K562 (cell line): ENCODE results near the gene DPH6. TPM values are rescaled to one million over a fixed set of nuclear protein-coding genes. Genes with fewer than 3 reads are reported as not detected.
"Not testable (repeated sequence)": the region's sequence is repeated elsewhere in the genome, so short reads cannot be mapped to it uniquely, and the experiment has no call there.

ENCODE experiments used
- ATAC-seq: fragments of 200-7000 bp; cut with Tn5 transposase; 3 replicates; pipeline ENCODE4 v1.9.1; 2020; ENCODE audit warnings: moderate library complexity
- BruUV-seq: library from RNA; stranded (reverse); fragments of 400-500 nt; replicated peaks from 2 replicates; lab custom pipeline; 2021; lab: Mats Ljungman, UMichigan
- CTCF ChIA-PET: fragments of 300-600 bp; formaldehyde crosslinking; extraction: SDS; loops from one replicate; lab custom pipeline; 2021; ENCODE audit warnings: low intra/inter-chr PET ratio; lab: Yijun Ruan, JAX
- POLR2A ChIA-PET: fragments of 300-600, 350-650 bp; sonication (Branson Sonifier 250); formaldehyde crosslinking; extraction: SDS; loops from one replicate; lab custom pipeline; 2021; ENCODE audit warnings: antibody characterized with exemption, inconsistent platforms; lab: Yijun Ruan, JAX
- DNase-seq, 4 experiments: peaks; one replicate each; pipeline versions ENCODE4 v3.0.0 to v3.0.0-alpha.2; 2011 to 2018; ENCODE audit warnings: low spot score in 3 of 4, mixed read lengths in 3 of 4; ENCODE audit errors: extremely low read depth in 1 of 4
- FAIRE-seq: peaks from 2 replicates; lab custom pipeline; 2011; peaks lifted over from hg19 to GRCh38; lab: Jason Lieb, UNC
- H2AFZ ChIP-seq: 2 replicates; pipeline ENCODE4 v1.6.0; 2011; ENCODE audit warnings: low read depth, low read length, control low read depth, inconsistent platforms
- H3K27ac ChIP-seq: fragments of 200-600 bp; 3 replicates; pipeline ENCODE4 v1.8.0; 2011; ENCODE audit warnings: low read depth, mild to moderate bottlenecking, control low read depth, inconsistent platforms, low read length, moderate library complexity, mixed read lengths; ENCODE audit errors: extremely low read depth
- H3K27me3 ChIP-seq, 2 experiments: fragments of 300-600 bp in 1 of 2; 2 replicates in 1 of 2; 3 replicates in 1 of 2; pipeline versions ENCODE4 v1.6.0 to v1.8.0; 2011; ENCODE audit warnings: inconsistent platforms in 2 of 2, low read length in 2 of 2, mild to moderate bottlenecking in 1 of 2, mixed read lengths in 1 of 2, moderate library complexity in 1 of 2; ENCODE audit not compliant: control insufficient read depth in 2 of 2, insufficient read depth in 2 of 2
- H3K36me3 ChIP-seq: fragments of 300-600 bp; 3 replicates; pipeline ENCODE4 v1.8.0; 2011; ENCODE audit warnings: mild to moderate bottlenecking, low read length, inconsistent platforms; ENCODE audit not compliant: control insufficient read depth, insufficient read depth
- H3K4me1 ChIP-seq, 2 experiments: fragments of 200-600 bp in 1 of 2; replicated peaks in 1 of 2; 2 replicates in 1 of 2; 3 replicates in 1 of 2; pipeline versions ENCODE4 v1.5.1 to v1.8.0; 2011; ENCODE audit warnings: inconsistent platforms in 2 of 2, low read length in 2 of 2, mild to moderate bottlenecking in 1 of 2, mixed read lengths in 1 of 2, moderate library complexity in 1 of 2; ENCODE audit not compliant: control insufficient read depth in 2 of 2, insufficient read depth in 2 of 2
- H3K4me2 ChIP-seq: 2 replicates; pipeline ENCODE4 v1.6.1; 2011; ENCODE audit warnings: low read length, control low read depth, inconsistent platforms, mixed read lengths; ENCODE audit not compliant: insufficient read depth
- H3K4me3 ChIP-seq: fragments of 200-600 bp; sonication (generic), shearing (Covaris generic); 2 replicates; pipeline ENCODE4 v1.5.1; 2016; ENCODE audit warnings: control low read depth, inconsistent platforms
- H3K79me2 ChIP-seq: fragments of 200-600 bp; 3 replicates; pipeline ENCODE4 v1.8.0; 2011; ENCODE audit warnings: low read length, inconsistent platforms; ENCODE audit not compliant: control insufficient read depth, insufficient read depth
- H3K9ac ChIP-seq, 2 experiments: 2 replicates each; pipeline versions ENCODE4 v1.6.0 to v1.6.1; 2011; ENCODE audit warnings: low read depth in 2 of 2, low read length in 2 of 2, control low read depth in 1 of 2, inconsistent platforms in 1 of 2, mild to moderate bottlenecking in 1 of 2, mixed read lengths in 1 of 2; ENCODE audit not compliant: insufficient read depth in 1 of 2
- H3K9me1 ChIP-seq: one replicate; pipeline ENCODE4 v1.6.0; 2011; ENCODE audit warnings: inconsistent platforms, mild to moderate bottlenecking, low read length, moderate library complexity; ENCODE audit not compliant: control insufficient read depth, insufficient read depth
- H3K9me3 ChIP-seq: replicated peaks from 2 replicates; pipeline ENCODE4 v1.5.1; 2011; ENCODE audit warnings: low read depth, low read length, inconsistent platforms; ENCODE audit not compliant: control insufficient read depth, insufficient read depth
- H4K20me1 ChIP-seq: replicated peaks from 2 replicates; pipeline ENCODE4 v1.6.1; 2011; ENCODE audit warnings: low read length, inconsistent platforms, mixed read lengths; ENCODE audit not compliant: control insufficient read depth, insufficient read depth
- GABPB2 ChIP-seq: fragments of 250-450 bp; sonication (Bioruptor Pico); conservative IDR thresholded peaks from 2 replicates; pipeline ENCODE4 v1.5.1; 2021; ENCODE audit warnings: mild to moderate bottlenecking
- NCOA6 ChIP-seq: fragments of 450-650 bp; IDR thresholded peaks from 2 replicates; pipeline ENCODE4 v1.6.1; 2017; ENCODE audit warnings: mild to moderate bottlenecking
- NONO ChIP-seq, 2 experiments: fragments of 200-400 bp in 1 of 2; fragments of 450-650 bp in 1 of 2; formaldehyde crosslinking in 1 of 2; IDR thresholded peaks; 2 replicates each; pipeline ENCODE4 v1.6.1; 2017; ENCODE audit warnings: low read depth in 2 of 2, mild to moderate bottlenecking in 2 of 2, moderate library complexity in 2 of 2, low read length in 1 of 2
- NRF1 ChIP-seq, 2 experiments: fragments of 450-650 bp; IDR thresholded peaks in 1 of 2; conservative IDR thresholded peaks in 1 of 2; 2 replicates each; pipeline ENCODE4 v1.6.1; 2014; ENCODE audit warnings: mild to moderate bottlenecking in 2 of 2
- POLR2AphosphoS5 ChIP-seq: IDR thresholded peaks from 2 replicates; pipeline ENCODE4 v1.6.1; 2011; ENCODE audit warnings: mild to moderate bottlenecking, low read depth, low read length, moderate library complexity; ENCODE audit not compliant: control insufficient read depth, insufficient read depth
- SP1 ChIP-seq: sonication (generic); formaldehyde crosslinking; IDR thresholded peaks from 2 replicates; pipeline ENCODE4 v1.8.1; 2022; ENCODE audit warnings: mild to moderate bottlenecking, missing genetic modification reagents
- ZNF146 ChIP-seq: IDR thresholded peaks from one replicate; pipeline ENCODE4 v1.6.1; 2018; ENCODE audit warnings: missing compliant biosample characterization; ENCODE audit not compliant: unreplicated experiment
- ZNF408 ChIP-seq: fragments of 250-450 bp; sonication (Bioruptor Pico); IDR thresholded peaks from 2 replicates; pipeline ENCODE4 v1.4.0; 2020; ENCODE audit warnings: low read depth, mild to moderate bottlenecking, moderate library complexity
- WGBS: fragments of 100-300 bp; shearing (Covaris generic); methylation state at CpG from one replicate; pipeline ENCODE4 v1.1.6; 2016; ENCODE audit warnings: low coverage, mixed read lengths; ENCODE audit not compliant: insufficient coverage; ENCODE audit errors: missing lambda C conversion rate; 5-methylcytosine and 5-hydroxymethylcytosine counted together
- in situ Hi-C: fragments of 300-500 bp; cut with MboI; formaldehyde crosslinking; loops from 4 replicates; pipeline ENCODE4 v1.15.0; 2018; ENCODE audit warnings: inconsistent platforms, mixed read lengths
- intact Hi-C: fragments of 100-400 bp; cut with micrococcal nuclease; formaldehyde crosslinking; loops from 2 replicates; pipeline ENCODE4 v1.14.2; 2022
- polyA plus RNA-seq, 8 experiments: library from polyadenylated mRNA; depleted of rRNA in 4 of 8; stranded (reverse) in 5 of 8; unstranded in 3 of 8; fragments of >200 nt; fragmentation: Nextera tagmentation in 2 of 8; fragmentation: Illumina TruSeq in 1 of 8; extraction: Ambion mirVana in 2 of 8; extraction: Trizol in 1 of 8; gene quantifications; 2 replicates each; pipeline versions ENCODE4 v1.2.1 to v1.2.3, GENCODE V29; 2011 to 2014; ENCODE audit warnings: inconsistent platforms in 1 of 8, missing spikeins in 1 of 8
- total RNA-seq, 7 experiments: library from RNA; depleted of rRNA in 6 of 7; stranded (reverse); fragments of >200 nt in 6 of 7; fragmentation: Illumina TruSeq in 2 of 7; extraction: Trizol in 2 of 7; gene quantifications; 2 replicates each; pipeline versions ENCODE4 v1.2.1 to v1.2.3, GENCODE V29; 2011 to 2021; ENCODE audit warnings: low replicate concordance in 1 of 7

Gene DPH6
- total and polyA plus RNA-seq, 9 of the 15 experiments (the other 6 are each of a cell fraction or from before 2014, with no cell fraction given): 10.1 to 69.1 (median 18.8) TPM

GRCh38 chr15:35393398-35393797 lies 152.6 kb downstream of the DPH6 start:
- in situ Hi-C loops: no loop called here
- TF ChIP-seq NCOA6: no peak
- TF ChIP-seq NRF1 (conservative IDR thresholded peaks at IDR 0.05 in 1 of 2, IDR thresholded peaks at IDR 0.05 in 1 of 2): no peak
- TF ChIP-seq POLR2AphosphoS5: no peak
- no peak for TF ChIP-seq GABPB2 (CRISPR knock-in tag)
- TF ChIP-seq ZNF408 (CRISPR knock-in tag): no peak
- TF ChIP-seq SP1: no peak
- TF ChIP-seq NONO (IDR thresholded peaks at IDR 0.05; ENCODE audit: low read depth in 2 of 2, low read length in 1 of 2): no peak
- TF ChIP-seq ZNF146 (CRISPR knock-in tag): no peak
- WGBS: 19% methylated on average over 2 of the region's 2 CpGs
- POLR2A ChIA-PET: no interaction called here
- FAIRE-seq (no peak), DNase-seq (no peak), ATAC-seq (no peak)
- Histone ChIP-seq H3K36me3 (no peaks in the 10 kb centered on the region), H3K4me3 (no peak overlapping the region), H3K27ac (no peak overlapping the region), H3K27me3 (no peaks in the 10 kb centered on the region), H3K79me2 (no peaks in the 10 kb centered on the region), H3K9ac (no peak overlapping the region), H3K9me3 (no peaks in the 10 kb centered on the region), H3K4me1 (no peaks in the 10 kb centered on the region), H3K4me2 (no peak overlapping the region), H4K20me1 (no peaks in the 10 kb centered on the region), H2AFZ (no peak overlapping the region), H3K9me1 (no peaks in the 10 kb centered on the region)
- no TSS peak for BruUV-seq
- intact Hi-C loops: no loop called here
- CTCF ChIA-PET: no interaction called here

GRCh38 chr15:35391408-35391984 lies 154.5 kb downstream of the DPH6 start:
- H3K9ac ChIP-seq, POLR2A ChIA-PET, H3K9me1 ChIP-seq, H3K36me3 ChIP-seq, H3K27me3 ChIP-seq, in situ Hi-C loops, ATAC-seq, CTCF ChIA-PET, FAIRE-seq, H3K4me2 ChIP-seq, H3K79me2 ChIP-seq, H3K9me3 ChIP-seq, H3K4me1 ChIP-seq, H3K4me3 ChIP-seq, DNase-seq, BruUV-seq, H3K27ac ChIP-seq, H4K20me1 ChIP-seq, intact Hi-C loops, H2AFZ ChIP-seq: not testable (repeated sequence)
- WGBS: 53% methylated on average over 17 of the region's 18 CpGs
